Testis (tissue), 3 donors: ENCODE measurements around the gene RERE. TPM values are rescaled to one million over a fixed set of nuclear protein-coding genes. Genes with fewer than 3 reads are reported as not detected.

Source experiments
- DNase-seq: peaks from one replicate; pipeline ENCODE4 v3.0.0-alpha.2; 2019
- H3K27ac ChIP-seq, 2 donors: fragments of 200-600 bp; sonication (generic); one replicate each; pipeline ENCODE4 v1.5.1; 2019
- H3K27me3 ChIP-seq: fragments of 200-600 bp; sonication (generic); one replicate; pipeline ENCODE4 v1.5.1; 2019
- H3K36me3 ChIP-seq: fragments of 200-600 bp; sonication (generic); one replicate; pipeline ENCODE4 v1.5.1; 2017; ENCODE audit warnings: low read depth; ENCODE audit errors: missing control alignments
- H3K4me1 ChIP-seq: fragments of 200-600 bp; sonication (generic); one replicate; pipeline ENCODE4 v1.5.1; 2019
- H3K4me3 ChIP-seq, 2 donors: fragments of 200-600 bp; sonication (generic); one replicate each; pipeline ENCODE4 v1.5.1; 2017 to 2019
- H3K9me3 ChIP-seq: fragments of 200-600 bp; sonication (generic); one replicate; pipeline ENCODE4 v1.5.1; 2017
- POLR2A ChIP-seq: fragments of 450-650 bp; IDR thresholded peaks from one replicate; pipeline ENCODE4 v1.6.1; 2017; ENCODE audit warnings: antibody characterized with exemption, mild to moderate bottlenecking, moderate library complexity
- WGBS, 2 donors: methylation state at CpG; one replicate each; pipeline ENCODE4 v1.1.5; 2018; 5-methylcytosine and 5-hydroxymethylcytosine counted together
- intact Hi-C: fragments of 100-400 bp; cut with DNase I; formaldehyde crosslinking; loops from one replicate; pipeline ENCODE4 v1.15.1; 2023; ENCODE audit warnings: low total_unique reads
- polyA plus RNA-seq: library from polyadenylated mRNA; stranded (reverse); fragments of 350-450 nt; fragmentation: Illumina TruSeq; extraction: RNeasy Lipid Tissue Mini Kit (QIAGEN cat#74804); gene quantifications from one replicate; pipeline ENCODE4 v1.2.3, GENCODE V29; 2014; ENCODE audit warnings: low read depth, low replicate concordance; ENCODE audit not compliant: insufficient read depth
- total RNA-seq, 2 donors: library from RNA; depleted of rRNA; stranded (reverse); fragments of >200 nt; gene quantifications; one replicate each; pipeline ENCODE4 v1.2.3, GENCODE V29; 2016
- TF ChIP-seq, protein P1 (sequence below), 3 experiments: fragments of 450-650 bp in 2 of 3; fragments of 200-600 bp in 1 of 3; sonication (generic) in 1 of 3; IDR thresholded peaks; one replicate each; pipeline ENCODE4 v1.5.1; 2016 to 2019; ENCODE audit warnings: antibody characterized with exemption in 3 of 3, mild to moderate bottlenecking in 2 of 3, moderate library complexity in 1 of 3

Gene RERE
- total and polyA plus RNA-seq, 3 donors from 2014 or later = 90.8 to 229 (median 203) TPM

GRCh38 chr1:8493916-8494540, 323.4 kb downstream of the RERE start:
- no peak for TF ChIP-seq POLR2A
- TF ChIP-seq, protein P1, sequence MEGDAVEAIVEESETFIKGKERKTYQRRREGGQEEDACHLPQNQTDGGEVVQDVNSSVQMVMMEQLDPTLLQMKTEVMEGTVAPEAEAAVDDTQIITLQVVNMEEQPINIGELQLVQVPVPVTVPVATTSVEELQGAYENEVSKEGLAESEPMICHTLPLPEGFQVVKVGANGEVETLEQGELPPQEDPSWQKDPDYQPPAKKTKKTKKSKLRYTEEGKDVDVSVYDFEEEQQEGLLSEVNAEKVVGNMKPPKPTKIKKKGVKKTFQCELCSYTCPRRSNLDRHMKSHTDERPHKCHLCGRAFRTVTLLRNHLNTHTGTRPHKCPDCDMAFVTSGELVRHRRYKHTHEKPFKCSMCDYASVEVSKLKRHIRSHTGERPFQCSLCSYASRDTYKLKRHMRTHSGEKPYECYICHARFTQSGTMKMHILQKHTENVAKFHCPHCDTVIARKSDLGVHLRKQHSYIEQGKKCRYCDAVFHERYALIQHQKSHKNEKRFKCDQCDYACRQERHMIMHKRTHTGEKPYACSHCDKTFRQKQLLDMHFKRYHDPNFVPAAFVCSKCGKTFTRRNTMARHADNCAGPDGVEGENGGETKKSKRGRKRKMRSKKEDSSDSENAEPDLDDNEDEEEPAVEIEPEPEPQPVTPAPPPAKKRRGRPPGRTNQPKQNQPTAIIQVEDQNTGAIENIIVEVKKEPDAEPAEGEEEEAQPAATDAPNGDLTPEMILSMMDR (IDR thresholded peaks at IDR 0.05) = no peak
- 88 to 89% methylated on average over 7 of the region's 7 CpGs for WGBS, 2 donors
- Histone ChIP-seq H3K27me3 (no peaks in the 10 kb centered on the region), H3K36me3 (no peaks in the 10 kb centered on the region), H3K4me3 (no peak overlapping the region), H3K9me3 (no peaks in the 10 kb centered on the region), H3K4me1 (no peaks in the 10 kb centered on the region), H3K27ac (no peak overlapping the region)
- DNase-seq = no peak
- intact Hi-C loops = no loop called here

- 93 to 97% methylated on average over 2 of the region's 2 CpGs for WGBS, 2 donors
These were observed 330.2 kb downstream of the RERE start for GRCh38 chr1:8487249-8487648.

DNA sequence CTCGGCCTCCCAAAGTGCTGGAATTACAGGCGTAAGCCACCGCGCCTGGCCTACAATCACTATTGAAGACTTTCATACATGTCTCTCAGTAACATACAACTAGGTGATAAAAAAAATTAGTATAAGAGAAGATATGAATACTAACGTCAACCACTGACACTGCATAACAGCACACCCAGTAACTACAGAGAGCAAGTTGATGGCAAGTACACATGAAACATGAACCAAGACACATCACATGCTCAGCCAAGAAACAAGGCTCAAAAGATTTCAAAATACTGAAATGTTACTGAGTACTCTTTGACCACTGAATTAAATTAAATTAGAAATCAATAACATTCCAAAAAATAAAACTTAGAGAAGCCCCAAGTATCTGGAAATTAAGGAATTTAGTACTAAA, 331.4 kb downstream of the RERE start:
- intact Hi-C loops = no loop called here
- DNase-seq = no peak
- WGBS, 2 donors = 90 to 92% methylated on average over 5 of the region's 5 CpGs
- no peaks in the 10 kb centered on the region for H3K4me1 ChIP-seq
- H3K4me3 ChIP-seq = no peak overlapping the region
- TF ChIP-seq POLR2A = no peak
- TF ChIP-seq, protein P1 (IDR thresholded peaks at IDR 0.05) = no peak
- no peaks in the 10 kb centered on the region for H3K36me3 ChIP-seq
- H3K27me3 ChIP-seq = no peaks in the 10 kb centered on the region
- H3K27ac ChIP-seq = no peak overlapping the region
- no peaks in the 10 kb centered on the region for H3K9me3 ChIP-seq

More at GRCh38 chr1:8487249-8487648, 330.2 kb downstream of the RERE start:
- H3K4me1 ChIP-seq = no peaks in the 10 kb centered on the region
- H3K4me3 ChIP-seq = no peak overlapping the region
- H3K27ac ChIP-seq = no peak overlapping the region
- intact Hi-C loops = no loop called here
- TF ChIP-seq, protein P1 (IDR thresholded peaks at IDR 0.05) = no peak
- TF ChIP-seq POLR2A = no peak
- no peaks in the 10 kb centered on the region for H3K9me3 ChIP-seq
- DNase-seq = no peak
- H3K36me3 ChIP-seq = no peaks in the 10 kb centered on the region
- H3K27me3 ChIP-seq = no peaks in the 10 kb centered on the region

- H3K36me3 ChIP-seq = no peaks in the 10 kb centered on the region
- TF ChIP-seq, protein P1 (IDR thresholded peaks at IDR 0.05) = no peak
- TF ChIP-seq POLR2A = no peak
- H3K9me3 ChIP-seq = no peaks in the 10 kb centered on the region
- WGBS, 2 donors = 66 to 83% methylated on average over 3 of the region's 3 CpGs
- no peaks in the 10 kb centered on the region for H3K27me3 ChIP-seq
- no peaks in the 10 kb centered on the region for H3K4me1 ChIP-seq
- H3K27ac ChIP-seq = no peak overlapping the region
- no peak for DNase-seq
- H3K4me3 ChIP-seq = no peak overlapping the region
- intact Hi-C loops = no loop called here
These were observed 333.9 kb downstream of the RERE start for GRCh38 chr1:8483586-8483985.

GRCh38 chr1:8482979-8483381, 334.5 kb downstream of the RERE start:
- intact Hi-C loops = no loop called here
- Histone ChIP-seq H3K4me1 (peaks cover under 1% of the 10 kb centered on the region), H3K27me3 (no peaks in the 10 kb centered on the region), H3K36me3 (no peaks in the 10 kb centered on the region), H3K27ac (no peak overlapping the region), H3K4me3 (no peak overlapping the region), H3K9me3 (no peaks in the 10 kb centered on the region)
- 92 to 94% methylated on average over 2 of the region's 2 CpGs for WGBS, 2 donors
- no peak for DNase-seq
- TF ChIP-seq, protein P1 (IDR thresholded peaks at IDR 0.05) = no peak
- TF ChIP-seq POLR2A = no peak
